Measurements from ENCODE around the gene RELN. TPM values are rescaled to one million over a fixed set of nuclear protein-coding genes. Genes with fewer than 3 reads are reported as not detected.

The RELN gene
- total RNA-seq, 1 donor from 2014 or later = 5.4 TPM

GRCh38 chr7:103987451-103987850 lies 2.0 kb downstream of the RELN start:
- TF ChIP-seq CTCF (IDR thresholded peaks at IDR 0.05; ENCODE audit: unreplicated experiment) = no peak

GRCh38 chr7:103985565-103986126 lies 3.8 kb downstream of the RELN start:
- Mint-ChIP-seq H3K36me3 (ENCODE audit: insufficient read depth) (no peaks in the 10 kb centered on the region), H3K4me1 (ENCODE audit: low read depth) (peaks cover 9% of the 10 kb centered on the region), H3K4me3 (ENCODE audit: low read depth) (no peak overlapping the region), H3K27ac (no peak overlapping the region), H3K9me3 (ENCODE audit: low read depth) (no peaks in the 10 kb centered on the region), H3K27me3 (peaks cover 58% of the 10 kb centered on the region)
- TF ChIP-seq CTCF (IDR thresholded peaks at IDR 0.05; ENCODE audit: unreplicated experiment) = no peak
- DNase-seq (ENCODE audit: low spot score, unreplicated experiment) = no peak

More at GRCh38 chr7:103987451-103987850, 2.0 kb downstream of the RELN start:
- DNase-seq (ENCODE audit: low spot score, unreplicated experiment) = no peak
- H3K9me3 Mint-ChIP-seq (ENCODE audit: low read depth) = no peaks in the 10 kb centered on the region
- H3K36me3 Mint-ChIP-seq (ENCODE audit: insufficient read depth) = no peaks in the 10 kb centered on the region
- no peak overlapping the region for H3K27ac Mint-ChIP-seq
- H3K4me1 Mint-ChIP-seq (ENCODE audit: low read depth) = peaks cover 9% of the 10 kb centered on the region
- peaks cover 70% of the 10 kb centered on the region for H3K27me3 Mint-ChIP-seq
- no peak overlapping the region for H3K4me3 Mint-ChIP-seq (ENCODE audit: low read depth)

GRCh38 chr7:103984050-103984449 lies 5.4 kb downstream of the RELN start:
- DNase-seq (ENCODE audit: low spot score, unreplicated experiment) = no peak

GRCh38 chr7:103983201-103983977 lies 6.1 kb downstream of the RELN start:
- Mint-ChIP-seq H3K27me3 (peaks cover 49% of the 10 kb centered on the region), H3K27ac (no peak overlapping the region), H3K4me3 (ENCODE audit: low read depth) (no peak overlapping the region), H3K9me3 (ENCODE audit: low read depth) (no peaks in the 10 kb centered on the region), H3K36me3 (ENCODE audit: insufficient read depth) (no peaks in the 10 kb centered on the region), H3K4me1 (ENCODE audit: low read depth) (no peaks in the 10 kb centered on the region)
- no peak for DNase-seq (ENCODE audit: low spot score, unreplicated experiment)
- TF ChIP-seq CTCF (IDR thresholded peaks at IDR 0.05; ENCODE audit: unreplicated experiment) = no peak

More at GRCh38 chr7:103984050-103984449, 5.4 kb downstream of the RELN start:
- Mint-ChIP-seq H3K9me3 (ENCODE audit: low read depth) (no peaks in the 10 kb centered on the region), H3K4me3 (ENCODE audit: low read depth) (no peak overlapping the region), H3K27me3 (peaks cover 55% of the 10 kb centered on the region), H3K27ac (no peak overlapping the region), H3K36me3 (ENCODE audit: insufficient read depth) (no peaks in the 10 kb centered on the region), H3K4me1 (ENCODE audit: low read depth) (peaks cover 4% of the 10 kb centered on the region)
- no peak for TF ChIP-seq CTCF (IDR thresholded peaks at IDR 0.05; ENCODE audit: unreplicated experiment)

- no peaks in the 10 kb centered on the region for H3K4me1 Mint-ChIP-seq (ENCODE audit: low read depth)
- no peak for DNase-seq (ENCODE audit: low spot score, unreplicated experiment)
- no peak overlapping the region for H3K27ac Mint-ChIP-seq
Measured at GRCh38 chr7:103981003-103981423, 8.4 kb downstream of the RELN start.

More at GRCh38 chr7:103981003-103981423, 8.4 kb downstream of the RELN start:
- H3K27me3 Mint-ChIP-seq = peaks cover 31% of the 10 kb centered on the region
- H3K9me3 Mint-ChIP-seq (ENCODE audit: low read depth) = no peaks in the 10 kb centered on the region
- H3K36me3 Mint-ChIP-seq (ENCODE audit: insufficient read depth) = no peaks in the 10 kb centered on the region
- no peak overlapping the region for H3K4me3 Mint-ChIP-seq (ENCODE audit: low read depth)
- no peak for TF ChIP-seq CTCF (IDR thresholded peaks at IDR 0.05; ENCODE audit: unreplicated experiment)

All from progenitor cell of endocrine pancreas (in vitro differentiated cells).